HepG2 (cell line): ENCODE measurements around the gene TAF6. TPM values are rescaled to one million over a fixed set of nuclear protein-coding genes. Genes with fewer than 3 reads are reported as not detected.

Experiments used
- ELF1 ChIP-seq: sonication (generic); formaldehyde crosslinking; IDR thresholded peaks from 2 replicates; pipeline ENCODE4 v1.4.0; 2020; ENCODE audit warnings: missing genetic modification reagents
- GABPA ChIP-seq, 2 experiments: IDR thresholded peaks; 2 replicates each; pipeline ENCODE4 v1.6.1; 2011 to 2016; ENCODE audit warnings: low read depth in 2 of 2, low read length in 1 of 2, missing biosample characterization in 1 of 2, missing genetic modification characterization in 1 of 2
- HMG20B ChIP-seq: conservative IDR thresholded peaks from 2 replicates; pipeline ENCODE4 v1.6.1; 2016; ENCODE audit warnings: missing genetic modification reagents, missing compliant biosample characterization
- MED13 ChIP-seq: sonication (generic); formaldehyde crosslinking; IDR thresholded peaks from 2 replicates; pipeline ENCODE4 v1.5.0; 2020; ENCODE audit warnings: missing genetic modification reagents
- MEIS1 ChIP-seq: sonication (generic); formaldehyde crosslinking; IDR thresholded peaks from 2 replicates; pipeline ENCODE4 v1.9.0; 2021; ENCODE audit warnings: mild to moderate bottlenecking, missing genetic modification reagents, moderate library complexity, borderline replicate concordance
- POLR2AphosphoS2 ChIP-seq: IDR thresholded peaks from 2 replicates; pipeline ENCODE4 v1.6.1; 2011; ENCODE audit warnings: low read depth, low read length, improper control_type of control experiment
- ZNF33A ChIP-seq: sonication (generic); formaldehyde crosslinking; IDR thresholded peaks from 2 replicates; pipeline ENCODE4 v1.5.1; 2020; ENCODE audit warnings: missing genetic modification reagents, mild to moderate bottlenecking, moderate library complexity, borderline replicate concordance
- ZNF484 ChIP-seq: sonication (generic); formaldehyde crosslinking; IDR thresholded peaks from 2 replicates; pipeline ENCODE4 v1.5.1; 2020; ENCODE audit warnings: mild to moderate bottlenecking, low read depth, missing genetic modification reagents, borderline replicate concordance
- ZNF549 ChIP-seq: sonication (generic); formaldehyde crosslinking; IDR thresholded peaks from 2 replicates; pipeline ENCODE4 v1.5.0; 2020; ENCODE audit warnings: missing genetic modification reagents
- ZNF557 ChIP-seq: sonication (generic); formaldehyde crosslinking; IDR thresholded peaks from 2 replicates; pipeline ENCODE4 v1.4.0; 2020; ENCODE audit warnings: missing genetic modification reagents
- ZNF570 ChIP-seq: sonication (generic); formaldehyde crosslinking; IDR thresholded peaks from 2 replicates; pipeline ENCODE4 v1.4.0; 2020; ENCODE audit warnings: mild to moderate bottlenecking, missing genetic modification reagents, borderline replicate concordance
- ZNF678 ChIP-seq: sonication (generic); formaldehyde crosslinking; IDR thresholded peaks from 2 replicates; pipeline ENCODE4 v1.4.0; 2020; ENCODE audit warnings: mild to moderate bottlenecking, missing genetic modification reagents
- polyA plus RNA-seq, 8 experiments: library from polyadenylated mRNA; depleted of rRNA in 3 of 8; stranded (reverse) in 7 of 8; unstranded in 1 of 8; fragments of >200 nt; fragmentation: Illumina TruSeq in 4 of 8; extraction: Trizol in 4 of 8; gene quantifications; 2 replicates each; pipeline versions ENCODE4 v1.2.1 to v1.2.3, GENCODE V29; 2011 to 2016; ENCODE audit warnings: low read depth in 4 of 8, missing spikeins in 1 of 8, mixed read lengths in 1 of 8; ENCODE audit not compliant: insufficient read depth in 1 of 8
- total RNA-seq, 5 experiments: library from RNA; depleted of rRNA; stranded (reverse); fragments of >200 nt; fragmentation: Illumina TruSeq; extraction: Trizol; gene quantifications; 2 replicates each; pipeline ENCODE4 v1.2.3, GENCODE V29; 2016; ENCODE audit warnings: low read depth in 1 of 5
- TF ChIP-seq, protein P1 (sequence below): sonication (generic); formaldehyde crosslinking; IDR thresholded peaks from 2 replicates; pipeline ENCODE4 v1.9.0; 2021; ENCODE audit warnings: mild to moderate bottlenecking, missing genetic modification reagents
- TF ChIP-seq, protein P2 (sequence below): sonication (generic); formaldehyde crosslinking; conservative IDR thresholded peaks from 2 replicates; pipeline ENCODE4 v1.4.0; 2020; ENCODE audit warnings: missing genetic modification reagents
- TF ChIP-seq, protein P3 (sequence below): sonication (generic); formaldehyde crosslinking; IDR thresholded peaks from 2 replicates; pipeline ENCODE4 v1.9.0; 2021; ENCODE audit warnings: missing genetic modification reagents, mild to moderate bottlenecking, borderline replicate concordance
- TF ChIP-seq, protein P4 (sequence below): IDR thresholded peaks from 2 replicates; pipeline ENCODE4 v1.6.1; 2016; ENCODE audit warnings: missing compliant biosample characterization, missing genetic modification reagents, borderline replicate concordance

Gene TAF6
- total and polyA plus RNA-seq, 2 of the 13 experiments (the other 11 are each of a cell fraction or from before 2014, with no cell fraction given) = 12.9 to 18.8 TPM

DNA sequence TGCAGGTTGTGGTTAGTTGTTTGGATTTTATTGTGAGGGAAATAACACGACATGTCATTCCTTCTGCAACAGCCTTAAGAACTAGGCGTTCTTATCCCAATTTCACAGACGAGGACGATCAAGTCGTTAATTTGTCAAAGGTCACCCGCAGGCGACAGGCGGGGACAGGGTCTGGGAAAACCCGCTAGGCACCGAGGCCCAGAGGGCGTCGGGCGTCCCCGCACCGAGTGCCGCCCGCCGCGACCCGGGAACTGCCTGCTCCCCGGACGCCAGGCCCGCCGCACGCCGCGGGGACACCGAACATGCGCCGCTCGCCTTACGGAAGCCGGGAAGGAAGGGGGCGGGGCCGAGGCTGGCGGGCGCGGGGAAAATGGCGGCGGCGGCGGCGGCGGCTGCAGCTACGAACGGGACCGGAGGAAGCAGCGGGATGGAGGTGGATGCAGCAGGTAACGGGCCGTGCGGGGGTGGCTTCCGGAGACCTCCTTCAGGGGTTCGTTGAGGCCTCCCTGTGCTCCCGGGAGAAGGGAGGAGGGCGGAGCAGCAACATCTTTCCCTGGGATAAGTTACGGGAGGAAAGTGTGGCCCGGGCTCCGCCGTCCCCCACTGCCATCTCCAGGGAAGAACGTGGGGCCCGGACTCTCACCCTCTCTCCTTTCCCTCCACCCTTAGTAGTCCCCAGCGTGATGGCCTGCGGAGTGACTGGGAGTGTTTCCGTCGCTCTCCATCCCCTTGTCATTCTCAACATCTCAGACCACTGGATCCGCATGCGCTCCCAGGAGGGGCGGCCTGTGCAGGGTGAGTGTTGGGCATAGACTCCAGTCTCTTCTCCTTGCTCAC is 30.3 kb downstream of the TAF6 start, which contains the start of gene COPS6 (continued):
- TF ChIP-seq ZNF484 (CRISPR knock-in tag) (peak; percentile 68; the same call in 1 of the 2 replicates), ZNF557 (CRISPR knock-in tag) (peak; percentile 93; the same call in 1 of the 2 replicates), ZNF33A (CRISPR knock-in tag) (no peak), MEIS1 (CRISPR knock-in tag) (peak; percentile 89), ELF1 (CRISPR knock-in tag) (no peak), HMG20B (CRISPR knock-in tag) (no peak), ZNF570 (CRISPR knock-in tag) (0 out of 2 replicates have a peak, but pooled peaks have one; percentile 86), POLR2AphosphoS2 (no peak), MED13 (CRISPR knock-in tag) (peak; percentile 61; the same call in 1 of the 2 replicates), ZNF678 (peak; percentile 96; the same call in 1 of the 2 replicates), GABPA (IDR thresholded peaks at IDR 0.05; ENCODE audit: low read depth, low read length) (peak; percentile 44), GABPA (CRISPR knock-in tag; IDR thresholded peaks at IDR 0.05; ENCODE audit: low read depth) (no peak), ZNF549 (no peak)
- TF ChIP-seq, protein P1, sequence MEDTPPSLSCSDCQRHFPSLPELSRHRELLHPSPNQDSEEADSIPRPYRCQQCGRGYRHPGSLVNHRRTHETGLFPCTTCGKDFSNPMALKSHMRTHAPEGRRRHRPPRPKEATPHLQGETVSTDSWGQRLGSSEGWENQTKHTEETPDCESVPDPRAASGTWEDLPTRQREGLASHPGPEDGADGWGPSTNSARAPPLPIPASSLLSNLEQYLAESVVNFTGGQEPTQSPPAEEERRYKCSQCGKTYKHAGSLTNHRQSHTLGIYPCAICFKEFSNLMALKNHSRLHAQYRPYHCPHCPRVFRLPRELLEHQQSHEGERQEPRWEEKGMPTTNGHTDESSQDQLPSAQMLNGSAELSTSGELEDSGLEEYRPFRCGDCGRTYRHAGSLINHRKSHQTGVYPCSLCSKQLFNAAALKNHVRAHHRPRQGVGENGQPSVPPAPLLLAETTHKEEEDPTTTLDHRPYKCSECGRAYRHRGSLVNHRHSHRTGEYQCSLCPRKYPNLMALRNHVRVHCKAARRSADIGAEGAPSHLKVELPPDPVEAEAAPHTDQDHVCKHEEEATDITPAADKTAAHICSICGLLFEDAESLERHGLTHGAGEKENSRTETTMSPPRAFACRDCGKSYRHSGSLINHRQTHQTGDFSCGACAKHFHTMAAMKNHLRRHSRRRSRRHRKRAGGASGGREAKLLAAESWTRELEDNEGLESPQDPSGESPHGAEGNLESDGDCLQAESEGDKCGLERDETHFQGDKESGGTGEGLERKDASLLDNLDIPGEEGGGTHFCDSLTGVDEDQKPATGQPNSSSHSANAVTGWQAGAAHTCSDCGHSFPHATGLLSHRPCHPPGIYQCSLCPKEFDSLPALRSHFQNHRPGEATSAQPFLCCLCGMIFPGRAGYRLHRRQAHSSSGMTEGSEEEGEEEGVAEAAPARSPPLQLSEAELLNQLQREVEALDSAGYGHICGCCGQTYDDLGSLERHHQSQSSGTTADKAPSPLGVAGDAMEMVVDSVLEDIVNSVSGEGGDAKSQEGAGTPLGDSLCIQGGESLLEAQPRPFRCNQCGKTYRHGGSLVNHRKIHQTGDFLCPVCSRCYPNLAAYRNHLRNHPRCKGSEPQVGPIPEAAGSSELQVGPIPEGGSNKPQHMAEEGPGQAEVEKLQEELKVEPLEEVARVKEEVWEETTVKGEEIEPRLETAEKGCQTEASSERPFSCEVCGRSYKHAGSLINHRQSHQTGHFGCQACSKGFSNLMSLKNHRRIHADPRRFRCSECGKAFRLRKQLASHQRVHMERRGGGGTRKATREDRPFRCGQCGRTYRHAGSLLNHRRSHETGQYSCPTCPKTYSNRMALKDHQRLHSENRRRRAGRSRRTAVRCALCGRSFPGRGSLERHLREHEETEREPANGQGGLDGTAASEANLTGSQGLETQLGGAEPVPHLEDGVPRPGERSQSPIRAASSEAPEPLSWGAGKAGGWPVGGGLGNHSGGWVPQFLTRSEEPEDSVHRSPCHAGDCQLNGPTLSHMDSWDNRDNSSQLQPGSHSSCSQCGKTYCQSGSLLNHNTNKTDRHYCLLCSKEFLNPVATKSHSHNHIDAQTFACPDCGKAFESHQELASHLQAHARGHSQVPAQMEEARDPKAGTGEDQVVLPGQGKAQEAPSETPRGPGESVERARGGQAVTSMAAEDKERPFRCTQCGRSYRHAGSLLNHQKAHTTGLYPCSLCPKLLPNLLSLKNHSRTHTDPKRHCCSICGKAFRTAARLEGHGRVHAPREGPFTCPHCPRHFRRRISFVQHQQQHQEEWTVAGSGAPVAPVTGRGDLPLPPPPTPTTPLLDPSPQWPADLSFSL (CRISPR knock-in tag) = no peak
- TF ChIP-seq, protein P2, sequence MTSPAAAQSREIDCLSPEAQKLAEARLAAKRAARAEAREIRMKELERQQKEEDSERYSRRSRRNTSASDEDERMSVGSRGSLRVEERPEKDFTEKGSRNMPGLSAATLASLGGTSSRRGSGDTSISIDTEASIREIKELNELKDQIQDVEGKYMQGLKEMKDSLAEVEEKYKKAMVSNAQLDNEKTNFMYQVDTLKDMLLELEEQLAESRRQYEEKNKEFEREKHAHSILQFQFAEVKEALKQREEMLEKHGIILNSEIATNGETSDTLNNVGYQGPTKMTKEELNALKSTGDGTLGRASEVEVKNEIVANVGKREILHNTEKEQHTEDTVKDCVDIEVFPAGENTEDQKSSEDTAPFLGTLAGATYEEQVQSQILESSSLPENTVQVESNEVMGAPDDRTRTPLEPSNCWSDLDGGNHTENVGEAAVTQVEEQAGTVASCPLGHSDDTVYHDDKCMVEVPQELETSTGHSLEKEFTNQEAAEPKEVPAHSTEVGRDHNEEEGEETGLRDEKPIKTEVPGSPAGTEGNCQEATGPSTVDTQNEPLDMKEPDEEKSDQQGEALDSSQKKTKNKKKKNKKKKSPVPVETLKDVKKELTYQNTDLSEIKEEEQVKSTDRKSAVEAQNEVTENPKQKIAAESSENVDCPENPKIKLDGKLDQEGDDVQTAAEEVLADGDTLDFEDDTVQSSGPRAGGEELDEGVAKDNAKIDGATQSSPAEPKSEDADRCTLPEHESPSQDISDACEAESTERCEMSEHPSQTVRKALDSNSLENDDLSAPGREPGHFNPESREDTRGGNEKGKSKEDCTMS (CRISPR knock-in tag) = no peak
- TF ChIP-seq, protein P3, sequence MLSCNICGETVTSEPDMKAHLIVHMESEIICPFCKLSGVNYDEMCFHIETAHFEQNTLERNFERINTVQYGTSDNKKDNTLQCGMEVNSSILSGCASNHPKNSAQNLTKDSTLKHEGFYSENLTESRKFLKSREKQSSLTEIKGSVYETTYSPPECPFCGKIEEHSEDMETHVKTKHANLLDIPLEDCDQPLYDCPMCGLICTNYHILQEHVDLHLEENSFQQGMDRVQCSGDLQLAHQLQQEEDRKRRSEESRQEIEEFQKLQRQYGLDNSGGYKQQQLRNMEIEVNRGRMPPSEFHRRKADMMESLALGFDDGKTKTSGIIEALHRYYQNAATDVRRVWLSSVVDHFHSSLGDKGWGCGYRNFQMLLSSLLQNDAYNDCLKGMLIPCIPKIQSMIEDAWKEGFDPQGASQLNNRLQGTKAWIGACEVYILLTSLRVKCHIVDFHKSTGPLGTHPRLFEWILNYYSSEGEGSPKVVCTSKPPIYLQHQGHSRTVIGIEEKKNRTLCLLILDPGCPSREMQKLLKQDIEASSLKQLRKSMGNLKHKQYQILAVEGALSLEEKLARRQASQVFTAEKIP (CRISPR knock-in tag) = no peak
- TF ChIP-seq, protein P4, sequence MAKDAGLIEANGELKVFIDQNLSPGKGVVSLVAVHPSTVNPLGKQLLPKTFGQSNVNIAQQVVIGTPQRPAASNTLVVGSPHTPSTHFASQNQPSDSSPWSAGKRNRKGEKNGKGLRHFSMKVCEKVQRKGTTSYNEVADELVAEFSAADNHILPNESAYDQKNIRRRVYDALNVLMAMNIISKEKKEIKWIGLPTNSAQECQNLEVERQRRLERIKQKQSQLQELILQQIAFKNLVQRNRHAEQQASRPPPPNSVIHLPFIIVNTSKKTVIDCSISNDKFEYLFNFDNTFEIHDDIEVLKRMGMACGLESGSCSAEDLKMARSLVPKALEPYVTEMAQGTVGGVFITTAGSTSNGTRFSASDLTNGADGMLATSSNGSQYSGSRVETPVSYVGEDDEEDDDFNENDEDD (CRISPR knock-in tag) = peak; percentile 93
